Measurements from ENCODE around the gene WDR86.

- TF ChIP-seq, protein P1, sequence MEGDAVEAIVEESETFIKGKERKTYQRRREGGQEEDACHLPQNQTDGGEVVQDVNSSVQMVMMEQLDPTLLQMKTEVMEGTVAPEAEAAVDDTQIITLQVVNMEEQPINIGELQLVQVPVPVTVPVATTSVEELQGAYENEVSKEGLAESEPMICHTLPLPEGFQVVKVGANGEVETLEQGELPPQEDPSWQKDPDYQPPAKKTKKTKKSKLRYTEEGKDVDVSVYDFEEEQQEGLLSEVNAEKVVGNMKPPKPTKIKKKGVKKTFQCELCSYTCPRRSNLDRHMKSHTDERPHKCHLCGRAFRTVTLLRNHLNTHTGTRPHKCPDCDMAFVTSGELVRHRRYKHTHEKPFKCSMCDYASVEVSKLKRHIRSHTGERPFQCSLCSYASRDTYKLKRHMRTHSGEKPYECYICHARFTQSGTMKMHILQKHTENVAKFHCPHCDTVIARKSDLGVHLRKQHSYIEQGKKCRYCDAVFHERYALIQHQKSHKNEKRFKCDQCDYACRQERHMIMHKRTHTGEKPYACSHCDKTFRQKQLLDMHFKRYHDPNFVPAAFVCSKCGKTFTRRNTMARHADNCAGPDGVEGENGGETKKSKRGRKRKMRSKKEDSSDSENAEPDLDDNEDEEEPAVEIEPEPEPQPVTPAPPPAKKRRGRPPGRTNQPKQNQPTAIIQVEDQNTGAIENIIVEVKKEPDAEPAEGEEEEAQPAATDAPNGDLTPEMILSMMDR (IDR thresholded peaks at IDR 0.05): no peak
- TF ChIP-seq POLR2AphosphoS5 (IDR thresholded peaks at IDR 0.05) (no peak), POLR2A (IDR thresholded peaks at IDR 0.05; ENCODE audit: low read depth) (no peak), EP300 (IDR thresholded peaks at IDR 0.05) (no peak)
These were observed 63.4 kb downstream of the WDR86 start for GRCh38 chr7:151346470-151346769.

Measured in esophagus muscularis mucosa (tissue), 4 donors.